ENCODE data around the gene BTBD9.

Gene BTBD9

DNA sequence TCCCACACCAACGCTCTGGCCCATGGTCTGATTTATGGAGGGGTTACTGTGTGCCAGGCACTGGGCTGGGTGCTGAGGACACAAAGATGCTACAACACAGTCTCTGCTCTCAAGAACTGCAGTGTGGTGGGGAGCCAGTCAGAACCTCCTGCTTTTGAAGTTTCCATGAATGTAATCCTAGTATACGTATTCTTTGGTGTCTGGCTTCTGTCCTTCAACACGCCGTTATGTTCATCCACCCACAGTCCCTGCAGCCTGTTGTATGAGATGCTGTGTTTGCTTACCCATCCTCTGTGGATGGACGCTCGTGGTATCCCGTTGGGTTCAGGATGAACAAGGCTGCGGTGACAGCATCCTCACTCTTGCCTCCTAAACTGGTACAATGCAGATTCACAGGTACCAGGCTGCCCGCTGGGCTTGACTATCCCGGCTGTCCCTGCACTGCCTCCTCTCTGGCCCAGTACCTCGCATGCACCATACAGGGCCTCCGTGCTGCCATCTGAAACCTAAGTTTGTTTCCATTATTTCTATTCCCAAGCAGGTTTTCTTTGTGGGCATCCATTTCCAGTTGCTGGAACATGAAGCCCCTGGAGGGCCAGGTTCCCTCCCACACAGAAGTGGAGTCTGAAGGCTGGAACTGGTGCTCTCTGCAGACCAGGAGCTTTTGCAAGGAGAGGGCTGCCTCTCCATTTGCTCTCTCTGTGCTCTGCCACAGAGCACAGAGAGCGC lies 455.7 kb downstream of the BTBD9 start:
- no peak for DNase-seq (ENCODE audit: low read depth in 2 of 3, low spot score in 2 of 3)

DNA sequence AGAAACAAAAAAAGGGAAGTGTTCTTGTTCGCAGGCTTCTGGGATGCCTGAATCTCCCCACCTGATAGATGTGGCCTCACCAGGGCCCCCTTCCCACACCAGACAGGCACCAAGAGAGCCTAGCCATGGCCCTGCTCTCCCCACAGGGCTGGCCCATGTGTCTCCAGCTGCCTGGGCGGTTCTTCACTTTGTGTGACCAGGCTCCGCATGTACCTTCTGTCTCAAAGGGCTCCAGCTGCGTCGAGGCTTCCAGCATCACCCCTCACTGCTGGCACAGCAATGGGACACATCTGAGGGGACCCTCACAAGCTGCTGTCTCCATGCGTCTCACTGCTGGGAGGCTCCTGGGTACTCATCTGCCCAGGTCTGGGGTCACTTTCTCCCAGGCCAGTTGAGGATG lies 457.3 kb downstream of the BTBD9 start:
- no peak for DNase-seq (ENCODE audit: low read depth in 2 of 3, low spot score in 2 of 3)

DNA sequence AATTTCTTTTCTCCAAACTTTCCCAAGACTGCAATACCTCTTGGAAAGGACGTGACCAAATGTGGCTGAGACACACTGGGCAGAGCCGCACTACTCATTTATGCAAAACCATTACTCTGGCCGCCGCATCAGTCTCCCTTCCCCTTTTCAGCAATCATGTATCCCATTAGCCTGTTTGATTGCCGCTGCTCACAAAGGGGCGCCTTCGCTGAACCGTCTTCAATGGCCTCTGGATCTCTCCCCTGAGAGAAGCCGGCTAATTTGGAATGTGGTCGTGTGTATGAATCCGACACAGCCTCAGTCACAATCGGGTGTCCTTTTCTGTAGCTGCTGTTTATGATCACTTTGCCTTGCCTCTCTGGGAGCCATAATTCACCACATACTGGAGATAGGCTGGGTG lies 459.1 kb downstream of the BTBD9 start:
- DNase-seq (ENCODE audit: low read depth in 2 of 3, low spot score in 2 of 3): no peak

DNA sequence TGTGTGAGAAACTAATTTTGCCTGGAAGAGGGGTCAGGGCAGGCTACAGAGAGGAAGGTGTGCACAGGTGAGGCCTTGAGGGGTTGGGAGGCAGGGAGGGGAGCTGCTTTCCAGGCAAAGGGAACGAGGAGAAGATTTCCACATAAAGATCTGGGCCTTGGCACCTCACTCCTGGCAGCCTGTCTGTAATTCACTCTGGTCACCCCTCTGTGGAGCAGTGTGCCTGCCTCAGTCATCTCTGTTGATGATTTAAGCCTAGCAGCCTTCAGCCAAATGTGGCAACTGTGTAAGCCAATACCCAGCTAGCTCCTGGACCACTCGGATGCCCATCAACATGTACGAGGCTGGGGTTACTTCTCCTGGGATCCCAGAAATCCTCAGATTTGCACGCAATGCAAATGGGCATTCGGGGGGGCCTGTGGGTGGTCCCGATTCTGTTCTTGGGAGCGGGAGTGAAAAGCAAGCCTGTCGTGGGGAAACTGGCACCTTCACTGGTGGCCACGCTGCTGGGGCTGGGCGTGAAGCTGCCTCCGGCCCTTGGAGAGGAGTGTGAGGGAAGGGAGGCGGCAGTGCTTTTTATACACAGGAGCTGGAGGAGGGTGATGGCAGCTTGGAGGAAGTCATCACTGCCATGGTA lies 459.8 kb downstream of the BTBD9 start:
- no peak for DNase-seq (ENCODE audit: low read depth in 2 of 3, low spot score in 2 of 3)

DNA sequence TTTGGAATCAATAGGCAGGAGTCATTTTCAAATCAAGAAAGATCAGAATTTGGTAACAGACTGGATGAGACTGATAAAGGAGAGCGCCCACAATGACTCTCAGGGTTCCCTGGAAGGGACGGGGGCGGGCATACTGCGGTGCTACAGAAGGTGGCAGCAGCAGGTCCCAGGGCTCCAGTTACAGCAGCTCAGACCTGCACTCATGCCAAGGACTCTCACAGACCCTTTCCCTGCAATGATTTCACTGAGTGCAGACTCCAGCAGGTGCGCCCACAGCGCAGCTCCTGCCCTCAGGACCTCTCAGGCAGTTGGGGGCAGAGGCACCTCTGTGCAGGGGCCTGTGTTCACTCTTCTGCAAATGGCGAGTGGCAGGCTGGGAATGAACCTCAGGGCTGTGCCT lies 460.4 kb downstream of the BTBD9 start:
- DNase-seq (ENCODE audit: low read depth in 2 of 3, low spot score in 2 of 3): no peak

DNA sequence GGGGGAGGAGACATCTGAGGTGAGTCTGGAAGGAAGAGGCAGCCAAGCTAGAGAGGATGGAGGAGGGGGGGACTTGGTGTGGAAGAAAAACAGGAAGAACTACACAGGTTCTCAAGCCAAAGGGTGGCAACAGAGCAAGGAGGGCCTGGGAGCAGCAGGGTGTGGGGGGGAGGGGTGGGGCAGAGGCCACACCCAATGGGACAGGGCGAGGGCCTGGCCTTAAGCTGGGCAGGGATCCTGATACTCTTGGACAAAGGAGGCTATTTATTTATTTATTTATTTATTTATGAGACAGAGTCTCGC lies 461.2 kb downstream of the BTBD9 start:
- DNase-seq (ENCODE audit: low read depth in 2 of 3, low spot score in 2 of 3): no peak

DNA sequence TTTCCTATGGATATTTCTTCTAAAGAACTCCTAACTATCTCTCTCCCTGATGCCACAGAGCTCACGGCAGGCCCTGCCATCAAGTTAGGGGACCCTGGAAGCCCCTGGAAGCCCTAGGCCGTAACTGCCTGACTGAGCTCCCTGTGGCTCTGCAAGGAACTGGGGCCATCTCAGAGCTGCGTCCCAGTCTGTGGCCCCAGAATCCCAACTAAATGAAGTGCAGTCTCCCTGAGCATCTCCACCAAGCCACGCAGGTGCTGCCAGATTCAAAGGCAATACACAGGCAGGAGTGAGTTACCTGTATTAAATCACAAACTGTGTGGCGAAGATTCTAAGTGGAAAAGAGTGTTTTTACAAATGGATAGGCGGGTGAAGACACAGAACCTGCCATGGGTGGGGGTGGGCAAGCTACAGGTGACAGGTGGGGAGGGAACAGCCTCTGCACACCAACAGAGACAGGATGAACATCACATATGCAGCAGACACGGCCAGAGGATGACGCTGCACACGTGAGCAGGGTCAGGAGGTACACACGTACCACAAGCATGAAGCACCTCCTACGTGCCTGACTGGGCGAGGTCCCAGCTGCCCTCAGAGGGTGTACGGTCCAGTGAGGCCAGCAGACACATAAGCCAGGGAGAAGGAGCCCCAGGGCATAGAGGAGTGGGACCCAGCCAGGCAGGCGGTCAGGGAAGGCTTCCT lies 461.7 kb downstream of the BTBD9 start:
- no peak for DNase-seq (ENCODE audit: low read depth in 2 of 3, low spot score in 2 of 3)

DNA sequence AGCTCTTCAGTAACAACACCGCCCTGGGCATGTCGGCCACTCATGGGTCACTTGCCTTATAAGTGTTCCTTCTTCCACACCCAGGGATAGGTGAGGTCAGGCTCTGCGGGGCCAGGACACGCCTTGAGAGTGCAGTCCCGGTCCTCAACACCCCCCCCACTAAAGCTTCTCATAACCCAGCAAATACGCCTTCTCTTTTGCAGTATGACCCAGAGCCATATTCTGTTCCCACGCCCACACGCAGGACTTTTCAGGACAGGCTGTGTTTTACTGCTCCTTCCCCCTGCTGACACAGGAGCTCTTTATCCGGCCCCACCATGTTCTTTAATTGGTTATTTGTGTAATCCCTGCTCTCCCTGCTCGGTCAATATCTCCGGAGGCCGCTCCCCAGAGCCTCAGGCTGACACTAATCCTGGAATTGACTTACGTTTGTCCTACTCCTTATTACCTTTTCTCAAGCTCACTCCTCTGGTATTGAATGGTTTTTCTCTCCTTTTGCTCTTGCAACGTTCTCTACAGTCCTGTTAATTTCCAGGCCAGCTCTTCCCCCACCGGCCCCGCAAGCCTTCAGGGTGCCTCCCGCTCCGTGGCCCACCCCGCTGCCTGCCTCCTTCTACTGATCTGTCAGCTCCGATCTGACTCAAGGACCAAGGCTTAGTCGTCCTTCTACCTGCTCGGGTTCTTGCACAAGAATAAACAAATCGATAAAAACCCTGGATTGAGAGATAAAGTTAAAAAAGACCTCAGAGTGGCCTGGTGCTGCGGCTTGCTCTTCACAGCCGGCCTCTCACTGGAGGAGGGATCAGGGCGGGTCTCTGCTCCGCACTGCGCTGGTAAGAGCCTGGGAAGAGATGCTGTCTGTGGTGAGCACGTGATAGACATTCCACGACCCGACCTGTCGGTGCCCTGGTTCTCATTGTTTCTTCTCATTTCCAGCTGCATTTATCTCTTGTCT lies 462.7 kb downstream of the BTBD9 start:
- DNase-seq (ENCODE audit: low read depth in 2 of 3, low spot score in 2 of 3): no peak

DNA sequence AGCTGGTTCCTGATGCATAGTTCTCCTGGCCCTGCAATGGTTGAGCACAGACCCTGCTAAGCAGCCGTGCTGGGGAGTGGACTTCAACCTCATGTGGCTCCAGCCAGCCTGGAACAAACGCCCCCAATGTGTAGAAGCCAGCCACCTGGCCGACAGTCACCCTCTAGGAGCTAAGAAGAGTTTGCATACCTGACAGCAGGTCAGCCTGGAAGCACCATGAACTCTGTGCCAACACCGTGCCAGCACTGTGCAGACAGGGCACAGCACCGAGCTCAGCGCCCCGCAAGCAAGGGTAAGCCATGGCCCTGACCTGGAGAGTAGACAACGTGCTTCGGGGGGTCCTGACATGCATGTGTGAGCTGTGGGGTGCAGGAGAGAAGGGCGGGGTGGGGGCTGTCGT lies 463.9 kb downstream of the BTBD9 start:
- no peak for DNase-seq (ENCODE audit: low read depth in 2 of 3, low spot score in 2 of 3)

DNA sequence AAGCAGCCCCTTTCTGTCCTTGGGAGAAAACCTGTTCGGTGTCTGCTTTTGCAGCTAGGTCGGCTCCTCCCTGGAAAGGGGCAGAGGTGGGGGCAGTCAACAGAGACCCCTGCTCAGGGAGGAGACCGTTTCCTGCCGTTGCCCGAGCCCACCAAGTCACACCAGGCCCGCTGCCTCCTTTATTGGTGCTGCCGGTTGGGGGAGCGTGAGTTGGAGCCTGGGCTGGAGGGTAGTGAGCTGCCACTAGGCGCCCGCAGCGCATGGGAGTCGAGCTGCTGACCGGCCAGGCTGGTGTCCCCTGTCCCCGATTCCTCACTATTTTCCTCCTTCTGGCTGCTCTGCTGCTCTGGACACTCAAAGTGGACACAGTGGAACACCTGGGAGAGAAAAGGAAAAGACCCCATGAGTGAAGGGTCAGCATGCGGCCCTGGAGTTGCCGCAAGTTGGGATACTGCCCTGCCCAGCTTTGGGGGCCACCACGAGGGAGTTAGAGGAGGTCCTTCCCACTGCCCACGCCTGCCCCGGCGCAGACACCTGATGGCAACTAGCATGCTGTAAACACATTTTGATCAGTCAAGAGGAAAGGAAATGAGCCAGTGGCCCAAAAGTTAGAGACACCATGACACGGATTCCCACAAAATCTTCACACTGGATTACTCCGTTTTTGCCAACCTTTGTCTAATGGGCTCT lies 464.8 kb downstream of the BTBD9 start:
- no peak for DNase-seq (ENCODE audit: low read depth in 2 of 3, low spot score in 2 of 3)

DNA sequence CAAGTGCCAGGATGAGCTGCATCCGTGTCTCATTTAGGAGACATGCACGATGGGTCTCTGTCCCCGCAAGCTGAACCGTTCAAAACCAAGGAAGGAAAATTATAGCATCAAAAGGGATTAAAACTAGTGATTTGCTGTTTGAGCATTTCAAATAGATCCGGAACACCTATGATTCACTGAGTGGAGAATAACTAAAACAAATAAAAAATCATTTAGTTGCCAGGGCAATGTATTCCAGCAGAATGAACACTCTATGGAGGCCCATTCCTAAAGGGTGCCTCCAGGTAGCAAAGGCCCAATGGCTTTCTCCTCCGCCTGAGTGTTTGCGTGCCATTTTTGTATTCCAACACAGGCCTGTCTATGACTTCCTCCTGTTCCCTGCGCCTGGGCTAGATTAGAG lies 465.4 kb downstream of the BTBD9 start:
- no peak for DNase-seq (ENCODE audit: low read depth in 2 of 3, low spot score in 2 of 3)

DNA sequence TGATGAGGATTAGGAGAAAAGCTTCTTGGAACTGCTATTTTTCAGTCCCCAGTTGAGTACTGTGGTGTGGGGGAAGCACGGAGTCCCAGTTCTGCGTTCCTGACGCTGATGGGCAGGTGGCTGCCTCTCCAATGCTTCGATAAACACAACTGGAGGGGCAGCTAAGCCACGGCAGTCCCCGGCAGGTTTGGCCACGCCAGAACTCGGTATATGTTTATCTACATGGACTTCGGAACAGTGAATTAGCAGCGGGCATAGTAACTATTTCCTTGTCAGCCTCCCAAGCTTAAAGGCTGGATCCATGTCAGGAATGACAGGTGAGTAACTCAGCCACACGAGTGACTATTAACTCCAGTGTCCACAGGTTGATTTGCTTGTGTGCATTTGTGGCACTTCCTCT lies 465.8 kb downstream of the BTBD9 start:
- DNase-seq (ENCODE audit: low read depth in 2 of 3, low spot score in 2 of 3): no peak

DNA sequence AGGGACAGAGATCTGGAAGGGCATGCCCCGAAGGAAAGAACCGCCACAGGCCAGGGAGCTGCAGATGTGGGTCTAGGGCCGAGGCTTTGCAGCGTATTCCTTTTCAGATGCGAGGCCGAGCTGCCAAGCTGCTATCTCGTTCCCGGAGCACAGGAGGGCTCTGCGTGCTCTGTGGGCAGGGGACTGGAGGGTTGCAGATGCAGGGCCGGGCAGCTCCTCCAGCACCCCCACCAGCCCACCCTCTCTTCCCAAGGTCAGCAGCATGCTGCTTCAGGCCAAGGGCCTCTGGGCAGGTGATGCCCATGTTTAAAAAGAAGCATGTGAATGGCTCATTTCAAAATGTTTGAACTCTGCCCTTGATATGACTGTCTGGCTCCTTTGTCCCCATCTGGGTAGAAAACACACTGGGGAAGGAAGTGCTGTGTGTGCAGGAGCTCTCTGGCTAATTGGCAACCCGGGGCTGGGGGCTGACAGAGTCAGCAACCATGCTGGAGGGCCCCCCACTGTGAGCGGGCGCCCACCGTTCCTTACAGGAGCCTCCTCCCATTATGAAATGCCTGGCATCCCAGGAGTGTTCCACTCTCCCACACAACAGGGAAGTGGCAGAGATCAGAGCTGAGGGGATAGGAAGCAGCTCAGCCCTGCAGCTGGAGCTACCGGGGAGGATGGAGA lies 466.9 kb downstream of the BTBD9 start:
- DNase-seq (ENCODE audit: low read depth in 2 of 3, low spot score in 2 of 3): no peak

DNA sequence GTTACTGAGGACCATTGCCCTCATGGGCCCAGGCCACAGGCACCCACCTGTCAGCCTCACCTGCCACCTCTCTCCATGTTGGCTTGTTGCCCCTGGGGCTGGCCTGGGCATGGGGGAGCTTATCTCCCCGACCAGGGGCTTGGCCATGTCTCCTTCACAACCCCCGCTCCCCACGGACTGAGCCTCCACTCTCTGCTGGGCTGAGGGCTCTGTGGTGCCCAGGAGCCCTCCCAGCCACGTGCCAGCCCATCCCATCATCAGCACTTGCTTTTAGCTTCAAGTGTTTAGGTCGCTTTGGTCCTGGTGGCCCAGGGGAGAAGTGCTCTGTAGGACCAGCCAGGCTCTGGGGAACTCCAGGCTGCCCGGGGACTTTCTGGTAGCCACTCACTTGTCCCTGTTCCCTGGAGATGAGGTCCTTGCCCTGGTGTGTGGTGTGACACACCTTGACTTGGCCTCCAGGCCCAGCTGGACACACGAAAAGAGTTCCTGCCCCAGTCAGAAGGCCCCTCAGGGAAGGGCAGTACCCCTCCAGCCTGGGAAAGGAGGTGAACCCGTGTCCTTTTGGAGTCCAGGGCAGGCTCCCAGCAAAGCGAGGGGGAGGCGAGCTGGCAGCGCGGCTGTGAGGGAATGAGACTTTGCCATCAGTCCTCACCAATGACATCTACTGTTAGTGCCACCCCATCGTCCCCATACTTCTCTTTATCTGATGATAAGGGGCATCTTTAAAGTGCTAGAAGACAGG lies 467.6 kb downstream of the BTBD9 start:
- DNase-seq (ENCODE audit: low read depth in 2 of 3, low spot score in 2 of 3): no peak

DNA sequence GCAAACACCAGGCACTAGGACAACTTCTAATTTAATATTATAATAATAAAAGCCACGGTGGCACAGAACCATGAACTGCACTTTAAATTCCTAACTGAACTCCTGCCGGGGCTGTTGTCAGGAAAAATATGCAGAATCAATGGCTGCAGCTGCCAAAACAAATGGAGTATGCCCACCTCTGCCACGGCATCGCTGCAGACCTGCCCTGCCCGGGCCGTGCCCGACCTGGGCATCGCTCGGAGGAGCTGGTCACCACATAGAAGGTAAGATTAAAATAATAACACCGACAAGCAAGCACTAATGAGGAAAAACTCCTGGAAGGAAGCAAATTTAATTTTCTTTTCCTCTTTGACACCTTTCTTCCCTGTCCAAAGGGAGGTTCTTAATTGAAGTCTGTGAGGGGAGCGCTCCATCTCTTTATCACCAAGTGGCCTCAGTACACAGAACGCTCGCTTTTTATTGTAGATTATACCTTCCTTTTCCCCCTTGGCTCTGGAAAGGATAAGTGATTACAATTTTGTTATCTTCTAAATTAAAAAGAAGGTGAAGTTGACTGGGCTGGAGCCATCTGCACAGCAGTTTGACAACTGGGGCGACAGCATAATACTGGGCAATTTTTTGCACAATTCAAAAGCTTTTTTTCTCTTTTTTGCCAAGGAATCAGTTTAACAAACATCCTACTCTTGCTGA lies 468.9 kb downstream of the BTBD9 start:
- DNase-seq (ENCODE audit: low read depth in 2 of 3, low spot score in 2 of 3): no peak

DNA sequence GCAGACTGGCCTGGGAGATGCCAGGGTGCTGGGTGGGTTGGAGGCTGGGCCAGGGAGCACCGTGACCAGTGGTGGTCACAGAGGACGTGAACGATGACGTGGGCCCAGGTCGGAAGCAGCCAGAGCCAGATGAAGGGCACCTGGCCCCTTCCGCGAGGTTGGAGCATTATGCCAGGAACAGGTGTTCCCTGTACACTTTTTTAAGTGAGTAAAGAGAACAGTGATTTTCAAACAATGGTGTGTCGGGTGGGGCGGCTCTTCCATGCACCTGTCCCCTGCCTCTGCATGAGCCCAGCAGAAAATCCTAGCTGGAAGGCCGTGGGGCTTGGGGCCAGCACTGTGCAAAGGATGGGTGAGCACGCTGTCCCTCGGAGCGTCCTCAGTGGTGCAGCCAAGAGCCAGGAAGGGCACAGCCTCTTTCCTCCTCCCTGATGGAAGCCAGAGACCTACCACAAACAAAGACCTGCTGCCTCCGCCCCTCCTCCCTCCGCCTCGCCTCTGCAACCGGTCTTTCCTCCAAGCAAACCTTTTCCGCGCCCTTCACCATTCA lies 469.7 kb downstream of the BTBD9 start:
- no peak for DNase-seq (ENCODE audit: low read depth in 2 of 3, low spot score in 2 of 3)

DNA sequence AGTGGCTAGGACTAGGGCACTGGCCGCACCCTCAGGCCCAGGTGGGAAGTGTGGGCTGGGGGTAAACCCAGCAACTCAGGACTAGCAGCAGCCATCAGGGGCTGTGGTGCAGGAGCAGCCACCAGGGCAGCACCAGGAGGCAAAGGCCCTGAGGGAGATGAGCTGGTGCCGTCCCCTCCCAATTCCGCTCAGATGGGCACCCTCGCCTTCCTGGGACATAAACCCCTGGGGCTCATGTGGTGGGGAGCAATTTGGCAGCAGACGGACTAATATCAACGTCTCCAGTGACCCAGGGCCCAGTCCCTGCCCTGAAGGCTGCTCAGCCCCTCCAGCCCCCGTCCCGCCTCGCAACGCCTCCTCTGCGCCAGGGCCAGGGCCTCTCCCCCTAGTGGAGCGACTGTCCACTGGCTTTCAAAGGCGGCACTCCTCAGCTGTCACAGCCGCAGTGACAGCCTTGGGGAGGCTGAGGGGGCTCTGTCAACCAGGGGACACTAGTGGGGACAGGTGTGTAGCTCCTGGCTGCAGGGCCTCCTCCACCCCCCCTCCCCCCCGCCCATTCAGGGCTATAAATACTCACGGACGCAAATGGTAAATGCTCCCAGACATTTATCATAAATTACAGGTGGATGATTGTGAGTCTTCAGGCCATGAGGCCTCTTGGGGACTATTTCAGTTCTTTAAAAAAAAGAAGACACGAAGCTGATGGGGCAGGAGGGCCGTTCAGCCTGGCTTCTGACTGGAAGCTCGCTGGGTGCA lies 470.3 kb downstream of the BTBD9 start:
- DNase-seq (ENCODE audit: low read depth in 2 of 3, low spot score in 2 of 3): no peak

DNA sequence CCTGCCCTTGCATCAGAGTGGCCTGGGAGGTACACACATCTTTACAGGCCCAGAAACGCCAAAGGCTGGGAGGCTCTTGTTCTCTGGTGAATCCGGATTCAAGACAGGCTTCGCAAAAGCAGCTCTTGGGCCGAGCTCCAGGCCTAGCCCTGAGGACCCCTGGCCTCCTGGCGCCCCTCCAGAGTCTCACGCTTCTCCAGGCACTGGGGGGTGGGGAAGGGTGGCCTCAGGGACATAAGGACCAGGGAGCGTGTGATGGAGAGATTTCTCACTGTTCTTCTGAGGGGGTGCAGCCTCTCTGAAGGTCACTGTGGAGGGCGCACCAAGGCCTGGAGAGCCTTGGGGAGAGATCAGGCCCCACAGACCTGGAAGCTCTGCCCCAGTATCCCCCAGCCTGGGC lies 471.0 kb downstream of the BTBD9 start:
- no peak for DNase-seq (ENCODE audit: low read depth in 2 of 3, low spot score in 2 of 3)

All from activated CD8-positive, alpha-beta memory T cell treated with anti-CD3 and anti-CD28 coated beads for 48 hours (primary cell).